Measurements from ENCODE around the gene GLI3.

Gene GLI3

DNA sequence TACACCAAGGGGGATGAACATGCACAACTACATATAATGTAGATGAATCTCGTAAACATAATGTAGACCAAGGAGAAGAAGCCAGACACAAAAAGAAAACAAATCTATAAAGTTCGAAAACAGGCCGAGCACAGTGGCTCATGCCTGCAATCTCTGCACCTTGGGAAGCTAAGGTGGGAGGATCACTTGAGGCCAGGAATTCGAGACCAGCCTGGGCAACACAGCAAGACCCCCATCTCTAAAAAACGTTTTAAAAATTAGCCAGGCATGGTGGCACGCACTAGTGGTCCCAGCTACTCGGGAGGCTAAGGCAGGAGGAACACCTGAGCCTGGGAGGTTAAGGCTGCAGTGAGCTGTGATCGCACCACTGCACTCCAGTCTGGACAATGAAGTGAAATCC, 68.5 kb downstream of the GLI3 start:
- DNase-seq = no peak

DNA sequence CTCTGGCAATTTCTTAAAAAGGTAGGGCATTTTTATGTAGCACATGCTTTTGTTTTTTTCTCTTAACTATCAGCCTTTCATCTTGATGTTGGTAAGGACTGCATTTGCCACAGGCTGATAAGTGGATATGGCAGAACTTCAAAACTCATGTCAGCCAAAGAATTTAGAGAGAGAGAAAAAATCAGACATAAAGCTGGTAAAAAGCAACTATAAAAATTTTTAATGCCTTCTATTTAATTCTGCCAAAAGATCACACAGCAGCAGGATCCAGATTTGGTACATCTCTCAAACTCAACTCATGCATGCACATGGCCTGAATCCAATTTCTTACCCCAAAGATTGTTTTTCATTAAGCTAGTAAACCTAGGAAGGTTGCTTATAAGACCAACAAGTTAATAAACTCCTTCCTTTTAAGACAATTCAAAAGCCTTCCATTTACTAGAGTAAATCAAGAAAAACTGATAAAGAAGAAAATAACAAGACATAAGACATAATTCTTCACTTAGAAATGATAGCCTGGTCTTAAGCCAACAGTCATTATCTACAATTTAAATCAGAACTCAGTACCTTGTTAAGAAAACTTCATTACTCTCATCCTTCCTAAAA, 69.3 kb downstream of the GLI3 start:
- no peak for DNase-seq

- DNase-seq = no peak
Measured at GRCh38 chr7:42167206-42167605, 69.8 kb downstream of the GLI3 start.

GRCh38 chr7:42164881-42165428, 72.1 kb downstream of the GLI3 start:
- no peak for DNase-seq

DNA sequence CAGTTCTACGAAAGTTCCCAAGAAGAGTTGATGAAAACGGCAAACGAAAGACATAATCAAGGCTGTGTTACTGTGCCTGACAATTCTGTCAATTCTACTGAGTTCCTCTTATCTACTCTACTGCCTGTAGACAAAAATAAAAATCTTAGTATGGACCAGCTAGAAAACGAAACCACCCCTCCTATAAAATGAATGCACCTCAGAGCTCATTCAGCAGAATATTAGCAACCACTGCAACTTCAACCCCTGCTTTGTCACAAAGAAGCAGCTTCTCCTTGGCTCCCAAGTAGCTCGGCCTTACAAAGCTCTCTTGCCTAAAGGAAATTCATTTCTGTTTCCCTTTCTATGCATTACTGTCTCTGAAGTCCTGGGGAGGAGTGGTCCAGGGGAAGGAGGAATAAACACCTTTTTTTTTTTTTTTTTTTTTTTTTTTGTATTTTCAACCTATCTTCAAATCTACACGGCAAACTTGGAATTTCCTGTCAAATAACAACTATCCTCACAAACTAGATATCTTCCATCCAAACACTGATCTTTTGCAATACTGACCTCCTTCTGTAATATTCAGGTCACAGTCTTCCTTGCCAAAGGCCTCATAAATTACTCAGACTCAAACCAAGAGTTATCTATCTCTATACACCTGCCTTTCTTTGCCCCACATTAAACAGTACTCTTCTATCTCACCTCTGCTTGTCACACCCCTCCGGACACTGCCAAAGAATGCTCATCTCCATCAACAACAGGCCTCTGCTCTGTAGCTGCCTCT, 74.3 kb downstream of the GLI3 start:
- peak; percentile 73 for DNase-seq

GRCh38 chr7:42161719-42162118, 75.3 kb downstream of the GLI3 start:
- no peak for DNase-seq

DNA sequence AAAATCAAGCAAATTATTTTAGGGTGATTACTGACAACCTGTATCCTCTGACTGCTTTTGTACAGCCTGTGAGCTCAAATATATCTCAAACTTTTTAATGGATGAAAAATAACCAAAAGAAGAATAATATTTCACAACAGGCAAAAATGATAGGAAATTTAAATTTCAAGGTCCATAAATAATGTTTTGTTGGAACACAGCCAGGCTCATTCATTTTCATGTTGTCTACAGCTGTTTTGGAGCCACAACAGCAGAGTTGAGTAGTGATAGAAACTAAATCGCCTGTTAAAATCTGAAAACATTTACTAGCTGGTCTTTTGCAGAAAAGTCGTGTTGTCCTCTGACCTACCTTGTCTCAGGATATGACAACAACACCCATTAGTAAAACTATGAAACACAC, 75.9 kb downstream of the GLI3 start:
- peak; percentile 18 for DNase-seq

GRCh38 chr7:42159130-42159529, 77.9 kb downstream of the GLI3 start:
- no peak for DNase-seq

DNA sequence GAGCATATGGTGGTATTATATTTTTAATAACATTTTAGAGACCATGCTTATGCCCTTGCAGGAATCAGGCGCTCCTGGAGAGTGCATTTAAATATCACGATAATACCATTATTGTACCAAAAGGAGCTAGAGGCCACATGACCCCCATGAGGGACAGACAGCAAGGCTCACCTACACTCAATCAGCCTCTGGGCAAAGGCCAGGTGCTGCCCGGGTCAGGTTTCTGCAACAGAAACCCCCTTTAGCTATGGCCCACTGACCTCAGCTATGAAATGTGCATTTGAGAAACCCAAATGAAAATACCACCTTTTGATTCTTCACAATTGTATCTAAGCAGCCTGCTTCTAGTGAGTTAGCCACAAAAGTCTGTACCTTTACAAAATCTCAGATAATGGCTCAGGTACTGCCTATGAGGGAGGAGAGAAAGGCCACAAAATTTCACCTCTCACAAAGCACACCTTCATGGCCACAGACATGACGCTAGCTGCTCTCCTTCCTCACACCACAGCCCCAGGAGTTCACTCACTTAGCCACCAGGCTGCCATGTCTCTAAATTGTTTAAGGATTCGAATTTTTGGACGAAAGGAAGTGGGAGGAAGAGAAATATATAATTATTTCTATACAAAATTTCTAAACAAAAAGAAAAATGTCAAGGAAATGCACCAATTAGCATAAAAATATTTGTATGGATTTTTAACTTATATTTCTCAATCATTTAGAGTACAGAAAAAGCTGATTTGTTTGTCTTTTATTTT, 79.9 kb downstream of the GLI3 start:
- DNase-seq = no peak

DNA sequence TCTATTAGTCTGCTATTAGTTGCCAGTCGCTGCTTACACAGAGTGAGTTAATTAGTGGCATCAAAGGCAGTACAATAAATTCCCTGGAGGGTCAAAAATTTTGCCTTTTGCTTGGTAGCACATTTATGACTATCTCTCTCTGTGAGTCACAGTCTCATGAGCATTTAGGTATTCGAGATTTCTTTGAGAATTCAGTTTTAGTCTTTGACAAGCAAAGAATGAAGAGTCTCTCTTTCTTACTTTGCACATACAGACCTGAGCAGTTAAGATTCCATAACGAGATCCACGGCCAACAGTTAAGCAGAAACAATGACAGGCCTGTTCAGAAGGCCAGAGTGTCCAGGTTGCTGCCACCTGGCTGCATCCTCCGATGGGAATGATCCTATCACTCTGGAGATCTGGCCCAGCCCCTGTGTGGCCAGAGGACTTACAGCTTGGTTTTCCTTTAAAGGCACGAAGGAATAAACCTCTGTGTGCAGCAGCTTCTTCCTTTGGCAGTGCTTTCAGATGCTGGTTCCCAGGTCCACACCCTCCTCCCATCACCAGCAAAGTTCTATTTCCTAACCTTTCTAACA, 80.6 kb downstream of the GLI3 start:
- DNase-seq = no peak

DNA sequence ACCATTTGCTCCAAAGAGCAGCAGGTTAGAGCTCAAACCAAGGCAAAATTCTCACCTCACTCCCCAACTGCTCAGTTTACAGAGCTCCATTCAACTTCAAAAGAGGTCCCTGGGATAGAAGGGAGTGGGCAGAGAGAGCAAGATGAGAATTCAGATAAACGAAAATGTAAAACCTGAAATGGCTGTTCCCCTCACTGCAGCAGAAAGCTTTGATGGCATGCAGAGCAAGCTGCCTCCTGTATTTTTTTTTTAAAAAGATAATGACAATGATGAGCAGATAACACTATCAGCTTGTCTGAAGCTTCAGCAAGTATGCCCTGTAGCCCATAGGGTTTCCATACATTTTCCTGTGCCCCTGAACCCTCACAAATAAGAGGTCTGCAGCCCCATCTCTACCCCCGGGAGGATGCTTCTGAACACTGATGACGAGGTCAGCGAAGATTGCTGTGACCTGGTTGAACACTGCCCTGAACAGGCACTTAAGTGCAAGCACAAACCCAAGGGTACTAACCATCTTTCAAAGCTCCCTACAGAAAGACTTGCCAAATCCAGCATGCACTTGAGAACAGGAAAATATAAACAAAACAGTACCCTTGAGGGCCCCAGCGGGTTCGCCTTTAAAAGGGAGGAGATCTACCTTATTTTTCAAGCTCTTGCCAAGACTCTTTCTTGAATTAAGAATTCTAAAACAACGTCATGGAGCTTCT, 81.3 kb downstream of the GLI3 start:
- no peak for DNase-seq

- no peak for DNase-seq
Measured at GRCh38 chr7:42154173-42154572, 82.8 kb downstream of the GLI3 start.

DNA sequence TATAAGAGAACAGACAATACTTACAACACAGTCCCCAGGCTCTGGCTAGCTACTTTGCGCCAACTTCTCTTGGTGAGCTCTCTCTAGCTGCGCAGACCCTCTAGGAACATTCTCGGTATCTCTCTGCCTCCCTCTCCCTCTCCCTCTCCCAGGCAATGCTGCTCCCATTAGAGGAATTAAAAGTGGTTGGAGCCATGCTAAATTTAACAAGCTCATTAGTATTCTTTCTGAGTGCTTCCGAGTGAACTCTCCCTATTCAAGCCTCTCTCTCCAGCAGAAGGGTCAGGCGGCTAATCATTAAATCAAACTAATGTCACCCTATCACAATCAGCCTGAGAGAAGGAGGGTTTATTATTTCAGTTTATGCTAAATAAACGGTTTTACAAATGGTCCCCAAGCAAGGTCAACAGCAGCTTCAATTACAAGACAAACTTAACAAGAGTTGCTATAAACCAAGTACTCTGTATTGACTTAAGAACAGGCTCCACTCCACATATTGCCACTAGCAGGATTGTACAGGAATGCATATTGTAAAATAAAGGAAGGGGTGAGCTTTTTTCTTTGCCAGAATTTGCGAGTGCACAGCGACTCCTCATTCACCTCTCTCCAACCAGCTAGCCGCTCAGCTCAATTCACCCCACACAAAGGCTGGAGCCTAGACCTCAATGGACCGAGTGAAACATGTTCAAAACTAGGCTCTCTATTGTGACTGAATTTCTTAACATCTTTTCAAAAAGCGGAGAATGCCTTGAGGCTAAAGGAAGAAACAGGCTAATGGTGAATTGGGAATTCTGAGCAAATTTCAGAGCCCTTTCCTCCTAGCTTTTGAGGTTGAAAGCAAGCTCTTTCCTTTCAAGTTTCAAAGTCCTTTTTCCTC, 84.4 kb downstream of the GLI3 start:
- no peak for DNase-seq

- no peak for DNase-seq
Measured at GRCh38 chr7:42151309-42151708, 85.7 kb downstream of the GLI3 start.

DNA sequence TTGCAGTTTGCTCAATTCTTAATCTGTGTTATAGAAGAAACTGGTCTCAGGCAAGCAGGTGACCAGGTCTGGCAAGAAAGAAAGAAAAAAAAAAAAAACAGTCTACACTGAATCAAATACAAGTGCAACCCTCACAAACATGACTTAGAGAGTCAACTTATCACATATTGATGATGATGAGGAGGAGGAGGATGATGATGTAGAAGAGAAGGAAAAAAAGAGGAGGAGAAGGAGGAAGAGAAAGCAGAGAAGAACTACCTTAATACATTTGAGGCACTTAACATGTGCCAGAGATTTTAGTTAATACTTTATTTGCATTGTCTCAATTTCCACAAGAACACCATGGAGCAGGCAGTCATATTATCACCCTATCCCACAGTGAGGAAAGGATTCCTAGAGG, 91.5 kb downstream of the GLI3 start:
- no peak for DNase-seq

GRCh38 chr7:42144604-42145003, 92.4 kb downstream of the GLI3 start:
- no peak for DNase-seq

GRCh38 chr7:42143711-42144600, 93.1 kb downstream of the GLI3 start:
- no peak for DNase-seq

- no peak for DNase-seq
Measured at GRCh38 chr7:42142089-42142488, 94.9 kb downstream of the GLI3 start.

GRCh38 chr7:42139751-42140150, 97.3 kb downstream of the GLI3 start:
- DNase-seq = no peak

DNA sequence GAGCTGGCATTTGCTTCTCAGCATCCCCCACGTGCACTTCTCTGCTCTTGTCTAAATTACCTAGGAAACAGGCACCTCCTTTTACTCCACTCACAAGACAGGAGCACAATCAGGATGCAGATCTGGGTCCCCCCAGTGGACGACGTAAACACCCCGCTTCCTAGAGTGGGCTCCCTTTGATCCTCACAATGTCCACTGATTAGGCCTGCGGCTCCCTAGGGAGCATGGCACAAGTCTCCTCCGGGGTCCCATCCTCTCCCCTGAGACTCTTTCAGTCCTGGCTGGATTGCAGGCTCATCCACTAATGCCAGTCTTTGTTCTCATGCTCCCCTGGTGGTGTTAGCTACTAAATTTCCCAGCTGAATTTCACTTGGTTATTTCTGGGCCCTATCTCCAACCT, 98.3 kb downstream of the GLI3 start:
- no peak for DNase-seq

DNA sequence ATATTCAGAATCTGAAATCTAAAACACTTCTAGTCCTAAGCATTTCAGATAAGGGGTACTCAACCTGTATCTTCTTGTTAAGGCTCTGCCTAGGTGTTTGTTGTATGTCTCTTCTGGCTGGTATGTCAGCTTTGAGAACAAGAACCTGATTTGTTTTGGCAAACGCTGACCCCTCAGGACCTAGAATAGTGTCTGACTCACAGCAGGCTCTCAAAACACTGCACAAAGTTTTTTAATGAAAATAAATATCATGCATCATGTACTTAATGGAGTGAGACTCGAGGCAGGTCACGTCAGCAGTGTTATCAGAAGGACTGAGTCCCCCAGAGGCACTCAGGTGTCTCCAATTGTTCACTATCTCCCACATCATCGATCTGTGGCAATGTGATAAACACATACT, 99.1 kb downstream of the GLI3 start:
- DNase-seq = no peak

Measured in RPMI8226 (cell line).